ENCODE data around the gene ACBD4.

The ACBD4 gene

GRCh38 chr17:45108595-45109521 is 26.6 kb upstream of the ACBD4 start:
- no peak for DNase-seq (ENCODE audit: low read depth)
- H3K4me3 ChIP-seq (ENCODE audit: low read depth, low read length) = no peak overlapping the region
- no peak for TF ChIP-seq CTCF (conservative IDR thresholded peaks at IDR 0.05; ENCODE audit: low read depth, low read length)

- no peak overlapping the region for H3K4me3 ChIP-seq (ENCODE audit: low read depth, low read length)
- TF ChIP-seq CTCF (conservative IDR thresholded peaks at IDR 0.05; ENCODE audit: low read depth, low read length) = no peak
- DNase-seq (ENCODE audit: low read depth) = peak; percentile 44
These were observed 24.5 kb upstream of the ACBD4 start for GRCh38 chr17:45110676-45111611.

GRCh38 chr17:45111850-45112249 is 23.6 kb upstream of the ACBD4 start:
- no peak for TF ChIP-seq CTCF (conservative IDR thresholded peaks at IDR 0.05; ENCODE audit: low read depth, low read length)
- no peak for DNase-seq (ENCODE audit: low read depth)

GRCh38 chr17:45112559-45113423 is 22.7 kb upstream of the ACBD4 start:
- DNase-seq (ENCODE audit: low read depth) = no peak
- H3K4me3 ChIP-seq (ENCODE audit: low read depth, low read length) = no peak overlapping the region
- TF ChIP-seq CTCF (conservative IDR thresholded peaks at IDR 0.05; ENCODE audit: low read depth, low read length) = no peak

More at GRCh38 chr17:45111850-45112249, 23.6 kb upstream of the ACBD4 start:
- no peak overlapping the region for H3K4me3 ChIP-seq (ENCODE audit: low read depth, low read length)

- no peak for TF ChIP-seq CTCF (conservative IDR thresholded peaks at IDR 0.05; ENCODE audit: low read depth, low read length)
- DNase-seq (ENCODE audit: low read depth) = no peak
- H3K4me3 ChIP-seq (ENCODE audit: low read depth, low read length) = no peak overlapping the region
These were observed 22.1 kb upstream of the ACBD4 start for GRCh38 chr17:45113424-45113754.

- H3K4me3 ChIP-seq (ENCODE audit: low read depth, low read length) = no peak overlapping the region
- no peak for DNase-seq (ENCODE audit: low read depth)
- TF ChIP-seq CTCF (conservative IDR thresholded peaks at IDR 0.05; ENCODE audit: low read depth, low read length) = no peak
These were observed 21.2 kb upstream of the ACBD4 start for GRCh38 chr17:45114117-45114932.

Data from choroid plexus epithelial cell (primary cell).